GM21360 (cell line): ENCODE data around the gene COPS9.

Experiments
- ATAC-seq: cut with Tn5 transposase; IDR thresholded peaks from one replicate; pipeline ENCODE4 v1.9.1; 2021; ENCODE audit warnings: mild to moderate bottlenecking, moderate library complexity; ENCODE audit not compliant: unreplicated experiment

The COPS9 gene

DNA sequence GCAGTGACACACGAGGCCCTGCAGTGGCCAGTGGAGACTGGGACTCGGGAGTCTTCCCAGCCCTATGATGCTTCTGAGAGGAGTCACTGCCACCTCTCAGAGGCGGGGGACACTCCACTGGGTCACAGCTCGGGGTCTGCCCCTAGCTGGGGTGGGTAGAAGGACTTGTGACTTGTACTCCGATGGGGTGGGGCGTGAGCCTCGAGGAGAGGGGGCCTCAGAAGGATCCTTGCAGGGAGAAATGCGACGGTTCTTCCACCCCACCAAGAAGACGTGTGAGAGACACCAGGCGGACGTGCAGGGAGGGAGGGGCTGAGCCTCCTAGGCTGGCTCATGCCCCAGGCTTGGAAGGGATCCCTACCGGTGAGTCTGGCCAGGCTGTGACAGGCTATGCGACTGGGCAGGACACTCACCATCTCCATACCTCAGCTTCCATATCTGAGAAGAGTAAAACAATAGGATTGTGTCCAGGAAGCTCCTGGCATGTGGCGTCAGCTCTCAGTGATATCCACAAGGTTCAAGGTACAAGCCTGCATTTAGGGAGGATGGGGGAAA, 15.4 kb upstream of the COPS9 start:
- no peak for ATAC-seq

DNA sequence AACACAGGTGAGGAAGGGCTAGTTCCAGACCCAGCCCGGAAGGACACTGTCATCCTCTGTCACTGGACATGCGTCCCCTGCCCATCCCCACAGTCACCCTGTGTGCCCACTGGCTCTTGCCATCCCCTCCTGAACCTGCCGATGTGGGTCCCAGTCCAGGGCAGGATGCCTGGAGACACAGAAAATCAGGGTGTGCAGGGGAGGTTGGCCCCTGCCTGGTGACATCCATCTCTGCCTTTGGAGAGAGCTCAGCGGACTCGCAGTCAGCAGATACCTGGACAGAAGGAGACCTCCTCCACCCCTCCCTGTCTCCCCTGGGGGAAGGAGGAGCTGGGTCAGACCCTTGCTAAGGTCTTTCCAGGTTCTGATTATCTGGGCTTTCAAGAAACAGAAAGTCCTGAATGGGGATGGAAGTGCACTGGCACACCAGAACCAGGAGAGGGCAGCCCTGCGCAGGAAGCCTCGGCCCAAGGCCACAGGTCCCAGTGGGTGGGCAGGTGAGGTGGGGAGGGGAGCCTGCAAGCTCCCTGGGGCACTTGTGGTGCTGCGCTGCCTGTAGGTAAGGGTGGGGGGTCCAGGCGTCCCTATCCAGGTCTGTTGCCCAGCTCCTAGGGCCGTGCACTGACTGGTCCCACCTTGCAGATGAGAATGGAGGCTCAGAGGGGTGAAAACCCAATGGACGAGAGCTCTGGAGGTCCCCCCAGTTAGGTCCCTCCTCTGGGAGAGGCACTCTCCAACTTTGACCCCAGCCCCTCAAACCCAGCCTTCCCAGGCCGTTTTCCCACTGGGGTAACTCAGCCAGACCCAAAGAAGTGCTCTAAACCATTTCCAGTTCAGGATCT, 14.1 kb upstream of the COPS9 start:
- ATAC-seq: no peak

DNA sequence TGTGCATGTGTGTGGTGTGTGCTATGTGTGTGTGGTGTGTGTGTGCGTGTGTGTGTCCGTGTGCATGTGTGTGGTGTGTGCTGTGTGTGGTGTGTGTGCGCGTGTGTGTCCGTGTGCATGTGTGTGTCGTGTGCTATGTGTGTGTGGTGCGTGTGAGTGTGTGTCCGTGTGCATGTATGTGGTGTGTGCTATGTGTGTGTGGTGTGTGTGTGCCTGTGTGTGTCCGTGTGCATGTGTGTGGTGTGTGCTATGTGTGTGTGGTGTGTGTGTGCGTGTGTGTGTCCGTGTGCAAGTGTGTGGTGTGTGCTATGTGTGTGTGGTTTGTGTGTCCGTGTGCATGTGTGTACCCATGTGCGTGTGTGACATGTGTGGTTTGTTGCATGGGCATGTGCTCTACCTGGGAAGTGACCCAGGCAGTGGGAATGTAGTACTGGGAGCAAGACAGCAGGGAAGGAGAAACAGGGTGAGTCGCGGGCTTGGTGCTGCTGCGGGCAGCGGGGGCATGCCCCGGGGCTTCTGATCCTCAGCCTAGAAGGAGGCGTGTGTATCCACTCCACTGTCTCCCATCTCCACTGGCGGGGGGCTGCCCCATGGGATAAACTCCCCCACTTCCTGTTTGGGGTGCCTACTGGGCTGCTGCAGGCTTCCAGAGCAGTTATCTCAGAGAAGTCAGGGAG, 11.9 kb upstream of the COPS9 start:
- no peak for ATAC-seq

DNA sequence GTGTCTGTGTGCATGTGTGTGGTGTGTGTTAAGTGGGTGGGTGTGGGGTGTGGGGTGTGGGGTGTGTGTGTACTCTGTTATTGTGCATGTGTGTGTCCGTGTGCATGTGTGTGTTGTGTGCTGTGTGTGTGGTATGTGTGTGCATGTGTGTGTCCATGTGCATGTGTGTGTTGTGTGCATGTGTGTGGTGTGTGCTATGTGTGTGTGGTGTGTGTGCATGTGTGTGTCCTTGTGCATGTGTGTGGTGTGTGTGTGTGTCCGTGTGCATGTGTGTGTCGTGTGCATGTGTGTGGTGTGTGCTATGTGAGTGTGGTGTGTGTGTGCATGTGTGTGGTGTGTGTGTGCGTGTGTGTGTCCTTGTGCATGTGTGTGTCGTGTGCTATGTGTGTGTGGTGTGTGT, 11.3 kb upstream of the COPS9 start:
- no peak for ATAC-seq

DNA sequence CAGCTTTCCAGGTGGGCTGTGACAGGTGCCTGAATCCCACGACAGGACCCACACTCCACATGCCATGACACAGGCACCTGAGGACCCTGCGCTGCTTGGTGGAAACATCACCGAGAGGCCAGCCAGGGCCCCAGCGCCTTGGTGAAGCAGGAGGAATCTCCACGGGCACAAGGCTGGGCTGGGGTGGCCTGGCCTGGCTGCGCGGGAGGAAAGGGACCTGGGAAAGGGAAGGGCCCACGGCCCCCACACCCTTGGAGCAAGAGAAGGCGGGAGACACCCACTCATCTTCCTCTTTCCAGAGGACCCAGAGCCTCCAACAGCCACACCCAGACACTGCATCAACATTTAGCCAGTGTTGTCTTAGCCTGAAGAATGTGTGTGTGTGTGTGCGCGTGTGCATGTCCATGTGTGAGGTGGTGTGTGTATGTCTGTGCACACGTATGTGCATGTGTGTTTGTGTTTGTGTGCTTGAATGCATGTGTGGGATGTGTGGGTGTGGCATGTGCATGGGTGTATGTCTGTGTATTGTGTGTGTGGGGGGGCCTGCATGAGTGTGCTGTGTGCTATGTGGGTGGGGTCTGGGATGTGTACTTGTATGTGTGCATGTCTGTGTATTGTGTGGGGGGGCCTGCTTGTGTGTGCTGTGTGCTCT, 10.6 kb upstream of the COPS9 start:
- no peak for ATAC-seq

GRCh38 chr2:240146141-240146561, 10.0 kb upstream of the COPS9 start:
- ATAC-seq: no peak

DNA sequence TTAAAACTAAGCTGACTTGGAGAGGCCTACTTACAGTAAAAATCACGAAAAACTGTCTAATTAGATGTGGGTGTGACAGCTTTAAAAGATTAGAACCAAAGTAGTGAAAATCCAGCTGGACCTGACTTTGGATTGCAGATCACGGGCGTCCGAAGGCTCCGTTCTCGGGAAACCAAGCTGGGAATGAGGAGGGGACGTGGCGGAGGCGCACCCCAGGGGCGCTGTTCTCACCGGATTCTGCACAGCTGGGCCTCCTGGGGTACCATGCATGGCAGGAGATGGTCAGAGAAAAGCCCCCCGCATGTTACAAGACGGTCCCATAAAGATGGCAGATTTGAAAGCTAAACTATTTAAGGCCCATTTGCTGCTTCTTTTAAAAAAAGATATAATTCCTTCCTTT, 9.4 kb upstream of the COPS9 start:
- ATAC-seq: no peak

DNA sequence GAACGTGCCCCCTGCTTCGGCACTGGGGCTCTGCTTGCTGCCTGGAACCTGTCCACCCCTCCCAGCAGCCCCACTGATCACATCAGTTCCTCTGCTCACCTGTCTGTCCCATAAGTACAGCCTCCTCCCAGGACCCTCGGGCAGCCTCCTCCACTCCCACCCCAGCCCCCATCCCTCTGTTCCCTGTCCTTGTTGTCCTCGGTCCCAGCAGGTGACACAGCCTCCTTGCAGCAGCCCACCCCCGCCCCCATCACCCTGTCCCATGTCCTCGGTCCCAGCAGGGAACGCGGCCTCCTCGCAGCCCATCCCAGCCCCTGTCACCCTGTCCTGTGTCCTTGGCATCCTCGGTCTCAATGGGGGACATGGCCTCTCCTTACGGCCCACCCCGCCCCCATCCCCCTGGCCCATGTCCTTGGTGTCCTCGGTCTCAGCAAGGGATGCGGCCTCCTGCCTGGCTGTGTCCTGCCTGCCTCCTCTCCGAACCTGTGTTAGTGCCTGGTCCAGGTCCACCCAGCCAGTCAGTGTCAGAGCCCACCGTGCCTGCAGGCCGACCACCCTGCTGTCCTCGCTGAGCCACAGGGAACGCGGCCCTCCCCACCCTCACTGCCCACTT, 8.7 kb upstream of the COPS9 start:
- no peak for ATAC-seq

GRCh38 chr2:240143801-240144648, 7.9 kb upstream of the COPS9 start:
- no peak for ATAC-seq

GRCh38 chr2:240143276-240143675, 7.2 kb upstream of the COPS9 start:
- no peak for ATAC-seq

DNA sequence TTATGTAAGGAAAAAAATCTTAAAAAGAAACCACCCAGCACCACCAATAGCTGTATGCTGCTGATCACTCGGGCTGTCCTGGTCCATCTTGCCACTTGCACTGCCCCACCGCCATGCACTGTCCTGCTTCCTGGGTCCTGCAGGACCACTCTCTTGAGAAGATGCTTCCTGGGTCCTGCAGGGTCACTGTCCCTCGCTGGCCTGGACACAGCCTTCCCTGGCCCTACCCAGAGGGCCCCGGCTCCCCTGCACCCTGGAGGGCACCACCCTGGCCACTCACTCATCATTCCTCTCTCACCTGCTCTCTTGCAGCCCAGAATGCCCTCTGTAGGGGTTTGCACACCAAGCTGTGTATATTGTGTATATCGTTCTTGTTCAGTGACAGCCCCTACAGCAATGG, 6.8 kb upstream of the COPS9 start:
- no peak for ATAC-seq

DNA sequence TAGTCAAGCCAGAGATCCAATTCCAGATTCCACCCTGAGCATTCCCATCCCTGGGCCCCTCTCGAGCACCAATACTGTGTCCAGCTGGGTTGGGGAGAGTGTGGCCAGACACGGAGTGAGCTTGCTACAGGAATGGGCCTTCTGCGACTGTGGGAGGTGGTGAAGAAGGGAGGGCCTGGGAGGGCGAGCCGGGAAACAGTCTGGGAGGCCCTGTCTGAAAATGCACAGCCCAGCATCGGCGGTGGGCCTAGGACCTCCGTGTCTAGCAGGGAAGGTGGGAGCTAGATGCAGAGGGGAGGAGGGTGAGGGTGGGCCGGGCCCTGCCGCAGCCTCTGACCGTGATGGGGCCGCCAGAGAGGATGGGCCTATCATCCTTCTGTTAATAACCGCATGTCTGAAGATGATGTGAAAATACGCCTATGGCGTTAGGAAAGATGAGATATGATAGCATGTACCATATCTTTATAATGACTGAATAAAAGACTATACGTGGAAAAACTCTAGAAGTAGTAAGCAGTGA, 6.2 kb upstream of the COPS9 start:
- ATAC-seq: no peak

- ATAC-seq: no peak
Measured at GRCh38 chr2:240141736-240142135, 5.6 kb upstream of the COPS9 start.

- no peak for ATAC-seq
Measured at GRCh38 chr2:240140920-240141319, 4.8 kb upstream of the COPS9 start.

DNA sequence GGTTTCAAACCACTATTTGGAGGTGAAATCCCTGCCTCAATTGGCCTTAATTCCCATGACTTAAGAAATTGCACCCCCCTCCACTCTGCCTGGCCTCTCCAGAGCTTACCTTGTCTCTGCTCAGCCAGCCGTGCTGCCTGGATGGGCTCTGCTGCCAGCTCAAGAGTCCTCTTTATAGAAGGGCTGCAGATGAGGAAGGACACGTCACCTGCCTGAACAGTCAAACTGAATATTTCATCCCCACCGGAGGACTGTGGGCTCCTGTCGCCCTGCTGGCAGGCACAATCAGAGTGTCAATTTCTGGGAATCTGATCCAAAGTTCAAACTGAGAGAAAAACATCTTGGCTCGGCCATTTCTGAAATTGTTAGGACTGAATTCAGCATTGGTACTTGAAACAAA, 4.4 kb upstream of the COPS9 start, which contains the start of gene OTOS:
OTOS (minus strand) TSS at position 148 of the 400 bp plus-strand sequence. CDS start 332 bp downstream, outside the sequence.
- no peak for ATAC-seq

DNA sequence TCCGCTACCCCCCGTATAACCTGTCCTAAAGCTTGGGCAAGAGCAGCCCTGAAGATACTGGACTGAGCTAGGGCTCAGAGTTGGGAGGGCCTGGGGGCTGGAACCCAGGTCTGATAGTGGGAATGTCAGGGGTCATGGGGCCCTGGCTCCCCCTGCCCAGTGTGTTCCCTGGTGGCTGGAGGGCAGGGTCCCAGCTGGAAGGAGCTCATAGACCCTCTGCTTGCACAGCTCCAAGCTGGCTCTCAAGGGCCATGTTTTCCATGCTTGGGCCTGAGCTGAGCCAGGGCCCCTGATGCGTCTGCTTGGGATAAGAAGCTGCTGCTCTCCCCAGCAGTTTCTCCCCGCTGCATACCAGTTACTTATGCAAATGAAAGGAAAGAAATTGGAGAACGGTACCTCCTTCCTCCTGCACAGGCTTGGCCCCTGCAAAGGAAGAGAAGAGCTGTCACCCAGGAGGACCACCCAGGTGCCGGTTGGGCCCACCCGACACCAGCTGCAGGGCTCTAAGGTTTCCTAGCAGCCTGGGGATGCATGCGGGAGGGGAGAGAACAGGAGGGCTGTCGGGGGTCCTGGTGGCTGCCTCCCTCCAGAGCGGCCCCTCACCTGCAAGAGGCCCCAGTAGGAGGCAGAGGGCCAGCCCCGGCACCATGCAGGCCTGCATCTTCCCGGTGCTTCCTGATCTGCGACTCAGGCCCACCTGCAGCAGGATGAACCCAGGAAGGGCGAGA, 3.7 kb upstream of the COPS9 start:
- no peak for ATAC-seq

DNA sequence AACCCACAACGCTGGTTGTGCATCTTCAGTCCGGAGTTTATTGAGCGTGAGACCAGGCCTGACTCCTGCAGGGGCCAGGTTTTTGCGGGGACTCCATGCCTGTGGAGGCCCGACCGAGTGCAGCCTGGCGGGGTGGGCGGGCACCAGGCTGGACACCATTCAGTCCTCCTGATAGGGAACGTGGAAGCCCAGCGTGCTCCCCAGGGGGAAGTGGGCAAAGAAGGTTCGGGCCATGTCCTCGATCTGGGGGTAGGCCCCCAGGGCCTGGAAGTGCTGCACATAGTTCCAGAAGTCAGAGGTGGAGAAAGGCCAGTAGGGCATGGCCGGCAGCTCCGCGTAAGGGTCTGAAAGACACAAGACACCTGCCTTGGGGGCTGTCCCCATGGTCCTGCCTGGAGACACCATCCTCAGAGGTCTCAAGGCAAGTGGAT, 2.9 kb upstream of the COPS9 start:
- no peak for ATAC-seq

GRCh38 chr2:240138254-240138984, 2.3 kb upstream of the COPS9 start:
- ATAC-seq: no peak
